ENCODE data around the gene KCNH1. TPM values are rescaled to one million over a fixed set of nuclear protein-coding genes. Genes with fewer than 3 reads are reported as not detected.

Gene KCNH1
- total RNA-seq, 1 donor from 2014 or later = 15.5 TPM

DNA sequence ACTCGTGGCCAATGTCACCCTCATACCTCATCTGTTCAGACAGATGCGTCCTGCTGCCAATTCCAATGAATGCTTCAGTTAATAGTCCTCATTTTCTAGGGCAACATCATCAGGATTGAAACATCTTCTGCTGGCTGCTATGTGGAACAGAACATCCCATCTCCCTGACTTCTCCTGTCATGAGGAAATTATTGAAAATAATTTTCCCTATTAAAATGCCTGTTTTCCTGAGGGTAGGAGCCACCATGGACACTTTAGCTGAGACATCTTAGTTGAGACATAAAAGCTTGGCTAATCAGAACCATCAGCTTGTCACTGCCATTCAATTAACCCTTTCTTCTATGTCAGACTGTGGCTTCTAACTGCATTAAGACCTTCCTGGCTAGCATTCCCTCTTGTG lies 409.2 kb downstream of the KCNH1 start:
- H3K27ac ChIP-seq (ENCODE audit: low read depth, low read length) = no peak overlapping the region
- Mint-ChIP-seq H3K4me3 (ENCODE audit: unreplicated experiment) (no peak overlapping the region), H3K27me3 (ENCODE audit: low read depth, unreplicated experiment) (peaks cover 28% of the 10 kb centered on the region)

DNA sequence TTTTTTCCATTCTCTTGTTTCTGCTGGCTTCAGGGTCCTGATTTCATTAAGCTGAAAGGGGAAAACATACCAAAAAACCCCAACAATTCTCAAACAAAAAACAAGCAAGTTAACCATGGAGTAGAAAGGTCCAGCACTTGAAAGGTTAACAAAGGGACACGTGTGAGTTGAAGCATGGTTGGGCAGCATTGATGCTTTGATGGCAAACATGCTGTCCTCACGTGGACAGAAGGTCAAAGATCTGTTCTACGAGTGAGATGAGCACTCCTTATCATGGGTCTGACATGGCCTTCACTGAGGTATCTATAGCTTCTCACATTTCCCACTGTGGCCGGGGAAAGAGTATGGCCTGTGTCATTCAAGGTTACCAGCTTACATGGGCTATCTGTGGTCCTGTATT lies 410.3 kb downstream of the KCNH1 start:
- Histone ChIP-seq H4K20me1 (ENCODE audit: insufficient read depth, low read length) (no peaks in the 10 kb centered on the region), H3K36me3 (ENCODE audit: insufficient read depth, low read length) (no peaks in the 10 kb centered on the region), H3K79me2 (ENCODE audit: insufficient read depth, low read length) (no peaks in the 10 kb centered on the region), H3K27me3 (ENCODE audit: insufficient read depth, low read length) (no peaks in the 10 kb centered on the region), H2AFZ (ENCODE audit: low read depth, low read length) (no peak overlapping the region), H3K27ac (ENCODE audit: low read depth, low read length) (no peak overlapping the region), H3K9me3 (ENCODE audit: insufficient read depth, low read depth, low read length) (no peaks in the 10 kb centered on the region), H3K4me1 (ENCODE audit: insufficient read depth, low read length) (no peaks in the 10 kb centered on the region), H3K9ac (ENCODE audit: low read length) (no peak overlapping the region), H3K4me2 (ENCODE audit: low read length) (no peak overlapping the region), H3K4me3 (ENCODE audit: insufficient read depth, low read depth, low read length) (no peak overlapping the region)
- FAIRE-seq (no peak), DNase-seq (ENCODE audit: low read depth) (no peak)
- TF ChIP-seq, protein P1, sequence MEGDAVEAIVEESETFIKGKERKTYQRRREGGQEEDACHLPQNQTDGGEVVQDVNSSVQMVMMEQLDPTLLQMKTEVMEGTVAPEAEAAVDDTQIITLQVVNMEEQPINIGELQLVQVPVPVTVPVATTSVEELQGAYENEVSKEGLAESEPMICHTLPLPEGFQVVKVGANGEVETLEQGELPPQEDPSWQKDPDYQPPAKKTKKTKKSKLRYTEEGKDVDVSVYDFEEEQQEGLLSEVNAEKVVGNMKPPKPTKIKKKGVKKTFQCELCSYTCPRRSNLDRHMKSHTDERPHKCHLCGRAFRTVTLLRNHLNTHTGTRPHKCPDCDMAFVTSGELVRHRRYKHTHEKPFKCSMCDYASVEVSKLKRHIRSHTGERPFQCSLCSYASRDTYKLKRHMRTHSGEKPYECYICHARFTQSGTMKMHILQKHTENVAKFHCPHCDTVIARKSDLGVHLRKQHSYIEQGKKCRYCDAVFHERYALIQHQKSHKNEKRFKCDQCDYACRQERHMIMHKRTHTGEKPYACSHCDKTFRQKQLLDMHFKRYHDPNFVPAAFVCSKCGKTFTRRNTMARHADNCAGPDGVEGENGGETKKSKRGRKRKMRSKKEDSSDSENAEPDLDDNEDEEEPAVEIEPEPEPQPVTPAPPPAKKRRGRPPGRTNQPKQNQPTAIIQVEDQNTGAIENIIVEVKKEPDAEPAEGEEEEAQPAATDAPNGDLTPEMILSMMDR (IDR thresholded peaks at IDR 0.05; ENCODE audit: insufficient read depth, low read depth, low read length) = no peak
- TF ChIP-seq EZH2 (IDR thresholded peaks at IDR 0.05; ENCODE audit: insufficient read depth, low read length) = no peak
- H3K9me3 Mint-ChIP-seq (ENCODE audit: unreplicated experiment) = no peaks in the 10 kb centered on the region
- peaks cover 3% of the 10 kb centered on the region for H3K36me3 Mint-ChIP-seq (ENCODE audit: low read depth, unreplicated experiment)
- peaks cover 2% of the 10 kb centered on the region for H3K4me1 Mint-ChIP-seq (ENCODE audit: low read depth, unreplicated experiment)
- no peak overlapping the region for H3K27ac Mint-ChIP-seq (ENCODE audit: unreplicated experiment)
- H3K27me3 Mint-ChIP-seq (ENCODE audit: low read depth, unreplicated experiment) = peaks cover 28% of the 10 kb centered on the region
- H3K4me3 Mint-ChIP-seq (ENCODE audit: unreplicated experiment) = no peak overlapping the region

More for the DNA sequence above, 409.2 kb downstream of the KCNH1 start:
- no peaks in the 10 kb centered on the region for H4K20me1 ChIP-seq (ENCODE audit: insufficient read depth, low read length)
- no peak for FAIRE-seq
- no peaks in the 10 kb centered on the region for H3K36me3 ChIP-seq (ENCODE audit: insufficient read depth, low read length)
- H3K4me2 ChIP-seq (ENCODE audit: low read length) = no peak overlapping the region
- no peaks in the 10 kb centered on the region for H3K9me3 ChIP-seq (ENCODE audit: insufficient read depth, low read depth, low read length)
- H3K79me2 ChIP-seq (ENCODE audit: insufficient read depth, low read length) = no peaks in the 10 kb centered on the region
- H3K4me1 ChIP-seq (ENCODE audit: insufficient read depth, low read length) = no peaks in the 10 kb centered on the region
- no peak for TF ChIP-seq EZH2 (IDR thresholded peaks at IDR 0.05; ENCODE audit: insufficient read depth, low read length)
- TF ChIP-seq, protein P1 (IDR thresholded peaks at IDR 0.05; ENCODE audit: insufficient read depth, low read depth, low read length) = no peak
- H3K27me3 ChIP-seq (ENCODE audit: insufficient read depth, low read length) = no peaks in the 10 kb centered on the region
- no peak overlapping the region for H3K4me3 ChIP-seq (ENCODE audit: insufficient read depth, low read depth, low read length)
- no peak overlapping the region for H3K27ac Mint-ChIP-seq (ENCODE audit: unreplicated experiment)
- no peak for DNase-seq (ENCODE audit: low read depth)
- peaks cover 3% of the 10 kb centered on the region for H3K36me3 Mint-ChIP-seq (ENCODE audit: low read depth, unreplicated experiment)
- no peak overlapping the region for H2AFZ ChIP-seq (ENCODE audit: low read depth, low read length)
- no peaks in the 10 kb centered on the region for H3K9me3 Mint-ChIP-seq (ENCODE audit: unreplicated experiment)
- peaks cover 2% of the 10 kb centered on the region for H3K4me1 Mint-ChIP-seq (ENCODE audit: low read depth, unreplicated experiment)
- no peak overlapping the region for H3K9ac ChIP-seq (ENCODE audit: low read length)

DNA sequence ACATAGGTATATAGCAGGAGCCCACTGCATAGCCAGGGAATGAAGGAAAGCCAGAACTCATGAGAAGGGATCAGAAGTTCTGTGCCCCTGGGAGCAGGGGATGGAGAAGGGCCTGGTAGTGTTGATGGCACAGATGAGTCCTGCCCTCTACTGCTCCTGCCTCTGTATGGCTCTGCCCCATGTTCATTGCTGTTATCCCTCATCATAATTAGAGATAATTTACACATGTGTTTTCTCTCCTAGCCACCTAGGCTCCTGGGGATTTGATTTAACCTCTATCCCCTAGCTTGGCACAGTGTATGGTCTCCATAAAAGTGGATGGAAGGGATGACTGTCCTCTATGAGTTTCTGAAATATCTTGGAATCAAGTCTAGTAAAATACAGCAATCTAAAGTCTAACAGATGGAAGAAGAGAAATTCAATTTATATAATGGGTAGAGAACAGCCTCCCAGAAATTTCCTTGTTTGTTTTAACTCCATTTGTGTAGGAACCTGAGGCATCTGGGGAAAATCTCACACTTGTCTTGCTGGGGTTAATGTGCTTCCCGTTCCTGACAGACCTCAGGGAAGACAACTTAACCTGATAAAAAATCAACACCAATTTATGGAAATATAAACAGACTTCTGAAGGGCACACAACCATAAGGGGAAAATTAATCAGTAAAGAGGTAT lies 411.4 kb downstream of the KCNH1 start:
- Histone ChIP-seq H3K4me3 (ENCODE audit: insufficient read depth, low read depth, low read length) (no peak overlapping the region), H3K9me3 (ENCODE audit: insufficient read depth, low read depth, low read length) (no peaks in the 10 kb centered on the region), H3K79me2 (ENCODE audit: insufficient read depth, low read length) (no peaks in the 10 kb centered on the region), H2AFZ (ENCODE audit: low read depth, low read length) (no peak overlapping the region), H3K4me2 (ENCODE audit: low read length) (no peak overlapping the region), H4K20me1 (ENCODE audit: insufficient read depth, low read length) (no peaks in the 10 kb centered on the region), H3K9ac (ENCODE audit: low read length) (no peak overlapping the region), H3K27ac (ENCODE audit: low read depth, low read length) (no peak overlapping the region), H3K27me3 (ENCODE audit: insufficient read depth, low read length) (no peaks in the 10 kb centered on the region), H3K4me1 (ENCODE audit: insufficient read depth, low read length) (no peaks in the 10 kb centered on the region), H3K36me3 (ENCODE audit: insufficient read depth, low read length) (no peaks in the 10 kb centered on the region)
- peaks cover 2% of the 10 kb centered on the region for H3K4me1 Mint-ChIP-seq (ENCODE audit: low read depth, unreplicated experiment)
- H3K9me3 Mint-ChIP-seq (ENCODE audit: unreplicated experiment) = no peaks in the 10 kb centered on the region
- no peak overlapping the region for H3K27ac Mint-ChIP-seq (ENCODE audit: unreplicated experiment)
- no peak for DNase-seq (ENCODE audit: low read depth)
- peaks cover 3% of the 10 kb centered on the region for H3K36me3 Mint-ChIP-seq (ENCODE audit: low read depth, unreplicated experiment)
- peaks cover 19% of the 10 kb centered on the region for H3K27me3 Mint-ChIP-seq (ENCODE audit: low read depth, unreplicated experiment)
- FAIRE-seq = no peak
- no peak overlapping the region for H3K4me3 Mint-ChIP-seq (ENCODE audit: unreplicated experiment)
- no peak for TF ChIP-seq EZH2 (IDR thresholded peaks at IDR 0.05; ENCODE audit: insufficient read depth, low read length)
- TF ChIP-seq, protein P1 (IDR thresholded peaks at IDR 0.05; ENCODE audit: insufficient read depth, low read depth, low read length) = no peak

All from astrocyte (in vitro differentiated cells and primary cell).